CD4-positive, alpha-beta T cell treated with Interferon alpha-2 for 1 hour (primary cell): ENCODE data around the gene SVOP.
A peak's percentile ranks its signal among the peaks of the same experiment; 100 is the strongest.

ENCODE experiments used
- DNase-seq, 2 donors: peaks; one replicate each; pipeline ENCODE4 v3.0.0-alpha.2; 2020 to 2022

SVOP gene

GRCh38 chr12:108930155-108930554 lies 90.7 kb downstream of the SVOP start:
- DNase-seq, result no peak

DNA sequence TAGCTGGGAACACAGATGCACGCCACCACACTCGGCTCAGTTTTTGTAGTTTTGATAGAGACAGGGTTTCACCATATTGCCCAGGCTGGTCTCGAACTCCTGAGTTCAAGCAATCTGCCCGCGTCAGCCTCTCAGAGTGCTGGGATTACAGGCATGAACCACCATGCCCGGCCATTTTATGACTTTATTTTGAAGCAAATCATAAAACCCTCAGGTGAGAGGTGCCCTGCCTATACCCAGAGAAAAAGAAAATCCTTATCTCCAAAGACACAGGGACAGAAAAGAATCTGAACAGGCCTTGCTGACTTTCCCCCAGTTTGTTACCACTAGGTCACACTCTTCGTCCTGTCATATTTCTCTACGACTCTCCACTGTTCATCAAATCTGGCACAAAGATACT lies 92.2 kb downstream of the SVOP start:
- DNase-seq, result no peak

DNA sequence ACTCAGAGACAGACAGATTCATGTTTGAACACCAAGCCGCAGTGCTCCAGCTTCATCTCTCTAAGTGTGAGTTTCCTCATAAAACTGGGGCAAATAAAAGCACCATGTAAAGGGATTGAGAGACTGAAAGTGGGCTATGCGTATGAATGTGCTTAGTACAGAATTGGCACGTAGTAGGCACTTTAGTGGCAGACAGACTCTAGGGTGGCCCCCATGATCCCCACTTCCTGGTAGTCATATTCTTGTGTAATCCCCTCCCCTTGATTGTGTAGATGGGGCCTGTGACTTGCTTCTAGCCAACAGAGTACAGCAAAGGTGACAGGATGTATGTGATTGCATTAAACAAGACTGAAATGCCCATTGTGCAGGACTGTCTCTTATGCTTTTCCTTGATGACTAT lies 98.0 kb downstream of the SVOP start:
- no peak for DNase-seq

DNA sequence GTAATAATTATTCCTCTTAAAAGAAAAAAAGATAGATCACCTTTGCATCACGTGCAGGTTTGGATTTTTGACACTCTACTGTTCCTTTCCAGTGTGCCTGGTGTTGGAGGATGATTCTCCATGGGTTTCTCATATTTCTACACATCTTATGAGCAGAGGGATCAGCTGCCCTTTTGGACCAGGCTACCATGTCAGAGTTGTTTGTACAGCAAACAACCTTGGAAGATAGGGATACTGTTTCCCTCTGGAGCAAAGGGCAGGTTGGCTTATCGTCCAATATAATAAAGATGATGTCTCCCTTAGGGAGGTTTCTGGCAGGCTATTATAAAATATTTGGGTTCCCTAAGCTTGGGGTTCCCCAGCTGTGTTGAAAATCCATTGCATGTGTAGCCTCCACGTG lies 98.9 kb downstream of the SVOP start:
- DNase-seq, result no peak

- DNase-seq, result no peak
These were observed 101.8 kb downstream of the SVOP start for GRCh38 chr12:108918960-108919642.

- no peak for DNase-seq
These were observed 102.7 kb downstream of the SVOP start for GRCh38 chr12:108918206-108918605.

- no peak for DNase-seq
These were observed 104.5 kb downstream of the SVOP start for GRCh38 chr12:108916336-108916735.

GRCh38 chr12:108915632-108916133 lies 105.2 kb downstream of the SVOP start:
- no peak for DNase-seq

GRCh38 chr12:108914121-108914531 lies 106.7 kb downstream of the SVOP start:
- DNase-seq, result no peak

DNA sequence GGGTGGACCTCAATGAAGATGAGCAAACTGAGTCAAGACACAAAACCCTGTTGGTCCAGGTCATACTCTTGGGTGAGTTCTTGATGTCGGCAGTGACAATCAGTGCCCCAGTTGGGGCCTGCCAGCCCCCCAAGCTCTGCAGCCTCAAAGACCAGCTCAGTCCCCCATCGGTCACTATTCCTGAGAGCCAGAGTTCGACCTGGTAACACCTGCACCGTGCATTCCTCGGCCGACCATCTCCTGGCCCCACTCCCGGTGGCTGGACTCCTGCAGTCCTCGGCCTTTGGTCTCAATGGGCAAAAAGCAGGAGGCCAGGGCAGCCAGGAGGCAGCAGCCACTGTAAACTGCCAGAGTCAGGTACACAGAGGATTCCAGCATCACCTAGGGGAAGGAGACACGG lies 108.5 kb downstream of the SVOP start:
- no peak for DNase-seq

GRCh38 chr12:108911915-108912314 lies 109.0 kb downstream of the SVOP start:
- no peak for DNase-seq

- DNase-seq, result no peak
These were observed 110.5 kb downstream of the SVOP start for GRCh38 chr12:108910336-108910735.

DNA sequence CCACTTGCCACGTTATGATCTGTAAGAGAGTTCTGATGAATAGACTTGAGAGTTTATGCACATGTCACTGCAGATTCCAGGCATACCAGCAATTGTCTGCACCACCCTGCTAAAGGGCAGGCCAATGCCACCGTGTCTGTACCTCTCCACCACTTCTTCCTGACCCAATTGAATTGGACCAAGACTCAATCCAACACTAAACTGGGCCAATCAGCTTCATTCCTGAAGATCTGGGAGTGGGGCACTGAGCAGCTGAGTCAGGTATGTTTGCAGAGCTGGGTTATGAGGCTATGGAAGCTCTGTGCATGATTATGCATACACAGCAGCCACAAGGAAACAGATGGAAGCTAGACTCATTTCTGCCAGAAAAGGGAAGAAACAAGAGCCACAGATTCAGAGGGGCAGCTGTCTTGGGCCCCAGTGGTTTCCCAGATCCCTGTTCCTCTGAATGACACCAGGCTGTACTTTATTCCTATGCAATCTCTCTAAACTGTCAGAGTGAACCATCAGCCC lies 113.0 kb downstream of the SVOP start:
- DNase-seq, result no peak

GRCh38 chr12:108906971-108907370 lies 113.9 kb downstream of the SVOP start:
- no peak for DNase-seq

- DNase-seq, result no peak
These were observed 115.1 kb downstream of the SVOP start for GRCh38 chr12:108905725-108906124.

- no peak for DNase-seq
These were observed 121.7 kb downstream of the SVOP start for GRCh38 chr12:108899145-108899544.

DNA sequence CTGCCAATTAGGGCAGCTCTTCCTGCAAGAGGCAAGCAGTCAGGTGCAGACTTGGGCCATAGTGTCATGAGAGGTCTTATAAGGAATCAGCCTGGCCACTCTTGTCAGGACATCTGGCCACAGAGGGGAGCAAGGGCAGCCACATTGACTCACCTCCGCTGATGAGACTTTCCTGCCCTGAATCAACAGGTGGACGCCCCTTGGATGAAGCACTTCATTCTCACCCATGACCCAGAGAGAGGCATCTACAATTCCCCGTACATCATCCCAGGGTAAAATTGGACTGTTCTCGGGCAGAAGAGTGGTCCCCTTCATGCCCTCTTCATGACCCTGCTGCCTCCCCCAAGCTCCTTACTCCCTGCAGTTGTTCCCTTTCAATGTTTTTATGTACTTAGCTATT lies 124.1 kb downstream of the SVOP start:
- no peak for DNase-seq

GRCh38 chr12:108896336-108896735 lies 124.5 kb downstream of the SVOP start:
- DNase-seq, result no peak

GRCh38 chr12:108895220-108895802 lies 125.6 kb downstream of the SVOP start:
- no peak for DNase-seq

GRCh38 chr12:108890208-108890607 lies 130.7 kb downstream of the SVOP start:
- no peak for DNase-seq

- no peak for DNase-seq
These were observed 132.8 kb downstream of the SVOP start for GRCh38 chr12:108888031-108888430.

DNA sequence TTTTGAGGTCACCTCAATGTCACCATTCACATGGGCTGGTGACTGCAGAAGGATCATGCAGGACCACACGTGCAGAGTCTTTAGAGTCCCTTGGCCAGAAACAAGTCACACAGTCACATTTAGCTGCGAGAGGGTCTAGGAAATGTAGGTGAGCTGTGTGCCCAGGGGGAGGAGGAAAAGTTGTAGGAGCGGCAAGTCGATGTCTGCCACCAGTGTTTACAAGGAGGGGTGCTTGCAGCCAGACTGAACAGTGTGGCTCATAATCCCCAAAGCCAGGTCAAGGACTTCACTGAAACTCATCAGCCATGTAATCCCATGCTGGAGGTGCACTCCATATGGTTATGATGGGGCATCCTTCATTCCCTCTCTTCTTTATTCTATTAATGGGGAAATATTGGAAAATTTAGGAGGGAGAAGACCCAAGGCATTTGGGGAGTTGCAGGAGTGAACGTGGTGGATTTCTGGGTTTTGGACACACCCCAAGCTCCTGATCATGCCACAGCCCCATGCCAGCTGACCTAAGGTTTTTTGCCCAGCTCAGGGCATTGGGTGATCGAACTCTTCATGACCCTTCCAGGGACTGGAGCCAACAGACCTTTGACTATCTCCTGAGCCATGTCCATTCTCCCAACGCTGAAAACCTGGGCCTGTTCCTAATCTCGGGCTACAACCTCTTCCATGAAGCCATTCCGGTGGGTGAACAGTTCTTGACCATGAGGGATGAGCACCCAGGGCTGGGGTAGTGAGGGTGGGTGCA lies 133.8 kb downstream of the SVOP start:
- no peak for DNase-seq

- DNase-seq, result peak; percentile 76 to 77
These were observed 136.5 kb downstream of the SVOP start for GRCh38 chr12:108884116-108885012.
